Measurements from ENCODE around the gene UGT1A5. TPM values are rescaled to one million over a fixed set of nuclear protein-coding genes. Genes with fewer than 3 reads are reported as not detected.

Gene UGT1A5
- total RNA-seq, 1 donor from 2014 or later = not detected

- Histone ChIP-seq H3K27ac (no peak overlapping the region), H3K9me3 (no peaks in the 10 kb centered on the region), H3K27me3 (no peaks in the 10 kb centered on the region), H3K4me1 (no peaks in the 10 kb centered on the region), H3K36me3 (no peaks in the 10 kb centered on the region), H3K4me3 (no peak overlapping the region)
- intact Hi-C loops (cut with DNase I) = no loop called here
- no peak for DNase-seq
- peak; percentile 32 for ATAC-seq
- TF ChIP-seq, protein P1, sequence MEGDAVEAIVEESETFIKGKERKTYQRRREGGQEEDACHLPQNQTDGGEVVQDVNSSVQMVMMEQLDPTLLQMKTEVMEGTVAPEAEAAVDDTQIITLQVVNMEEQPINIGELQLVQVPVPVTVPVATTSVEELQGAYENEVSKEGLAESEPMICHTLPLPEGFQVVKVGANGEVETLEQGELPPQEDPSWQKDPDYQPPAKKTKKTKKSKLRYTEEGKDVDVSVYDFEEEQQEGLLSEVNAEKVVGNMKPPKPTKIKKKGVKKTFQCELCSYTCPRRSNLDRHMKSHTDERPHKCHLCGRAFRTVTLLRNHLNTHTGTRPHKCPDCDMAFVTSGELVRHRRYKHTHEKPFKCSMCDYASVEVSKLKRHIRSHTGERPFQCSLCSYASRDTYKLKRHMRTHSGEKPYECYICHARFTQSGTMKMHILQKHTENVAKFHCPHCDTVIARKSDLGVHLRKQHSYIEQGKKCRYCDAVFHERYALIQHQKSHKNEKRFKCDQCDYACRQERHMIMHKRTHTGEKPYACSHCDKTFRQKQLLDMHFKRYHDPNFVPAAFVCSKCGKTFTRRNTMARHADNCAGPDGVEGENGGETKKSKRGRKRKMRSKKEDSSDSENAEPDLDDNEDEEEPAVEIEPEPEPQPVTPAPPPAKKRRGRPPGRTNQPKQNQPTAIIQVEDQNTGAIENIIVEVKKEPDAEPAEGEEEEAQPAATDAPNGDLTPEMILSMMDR (IDR thresholded peaks at IDR 0.05) = no peak
Observed at GRCh38 chr2:233779722-233780121, 67.0 kb downstream of the UGT1A5 start.

- H3K36me3 ChIP-seq = no peaks in the 10 kb centered on the region
- TF ChIP-seq, protein P1 (IDR thresholded peaks at IDR 0.05) = no peak
- H3K4me3 ChIP-seq = no peak overlapping the region
- intact Hi-C loops (cut with DNase I) = no loop called here
- no peaks in the 10 kb centered on the region for H3K27me3 ChIP-seq
- no peaks in the 10 kb centered on the region for H3K4me1 ChIP-seq
- DNase-seq (no peak), ATAC-seq (no peak)
- no peaks in the 10 kb centered on the region for H3K9me3 ChIP-seq
- no peak overlapping the region for H3K27ac ChIP-seq
Observed at GRCh38 chr2:233780771-233781170, 68.1 kb downstream of the UGT1A5 start.

DNA sequence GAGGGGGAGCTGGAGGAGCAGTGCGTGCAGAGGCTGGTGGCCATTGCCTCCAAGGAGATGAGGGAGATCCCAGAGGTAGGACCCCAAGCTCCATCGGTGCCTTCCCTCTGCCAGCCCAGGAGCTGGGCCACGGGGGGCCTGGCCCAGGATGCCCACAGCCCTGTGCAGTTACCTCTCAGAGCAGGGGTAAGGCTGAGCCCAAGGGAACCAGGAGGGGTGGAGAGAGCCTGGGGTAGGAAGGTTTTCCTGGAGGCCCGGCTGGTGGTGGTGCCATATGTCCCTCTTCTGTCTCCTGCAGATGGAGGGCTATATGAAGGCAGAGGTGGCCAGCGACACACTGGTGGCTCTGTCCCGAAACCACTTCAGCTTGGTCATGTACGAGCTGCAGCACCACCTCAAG, 76.8 kb downstream of the UGT1A5 start:
- Histone ChIP-seq H3K27me3 (no peaks in the 10 kb centered on the region), H3K4me1 (no peaks in the 10 kb centered on the region), H3K27ac (no peak overlapping the region), H3K4me3 (no peak overlapping the region), H3K9me3 (no peaks in the 10 kb centered on the region), H3K36me3 (no peaks in the 10 kb centered on the region)
- DNase-seq (peak; percentile 48), ATAC-seq (no peak)
- intact Hi-C loops (cut with DNase I) = no loop called here
- TF ChIP-seq, protein P1 (IDR thresholded peaks at IDR 0.05) = no peak

DNA sequence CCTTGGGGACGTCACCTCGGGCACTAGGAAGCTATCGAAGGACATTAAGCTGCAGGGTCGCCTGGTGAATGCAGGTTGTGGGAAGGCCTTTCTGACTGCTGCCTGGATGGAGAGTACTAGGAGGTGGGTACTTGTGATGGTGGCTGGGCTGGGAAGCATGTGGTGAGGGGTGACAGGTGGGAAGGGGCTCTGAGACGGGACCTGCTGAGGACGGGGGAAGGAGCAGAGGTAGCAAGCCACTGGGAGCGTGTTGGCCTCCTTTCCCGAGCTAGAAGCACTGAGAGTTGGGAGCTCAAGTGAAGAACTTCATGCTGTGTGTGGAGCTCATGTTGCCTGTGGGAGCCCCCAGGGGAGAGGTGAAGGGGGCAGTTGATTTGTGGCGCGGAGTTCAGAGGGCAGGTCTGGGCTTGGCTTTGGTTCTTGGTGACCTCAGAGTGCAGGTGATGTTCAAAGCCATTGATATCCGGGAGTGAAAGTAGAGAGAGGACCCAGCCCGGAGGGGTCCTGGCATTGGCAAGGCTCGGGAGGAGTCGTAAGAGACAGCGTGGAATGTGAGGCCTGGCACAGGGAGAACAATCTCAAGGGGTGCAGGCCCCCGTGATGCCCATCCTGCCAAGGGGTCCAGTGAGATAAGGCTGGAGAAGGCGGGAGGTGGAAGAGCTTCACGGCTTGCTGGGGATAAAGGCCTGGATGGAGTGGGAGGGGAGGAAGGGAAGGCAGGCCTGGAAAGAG, 78.6 kb downstream of the UGT1A5 start:
- ATAC-seq = no peak
- intact Hi-C loops (cut with DNase I) = no loop called here
- Histone ChIP-seq H3K27ac (no peak overlapping the region), H3K36me3 (no peaks in the 10 kb centered on the region), H3K4me3 (no peak overlapping the region), H3K27me3 (no peaks in the 10 kb centered on the region), H3K9me3 (no peaks in the 10 kb centered on the region), H3K4me1 (no peaks in the 10 kb centered on the region)
- peak; percentile 51 for DNase-seq
- TF ChIP-seq, protein P1 (IDR thresholded peaks at IDR 0.05) = no peak

GRCh38 chr2:233791883-233792329, 79.2 kb downstream of the UGT1A5 start:
- DNase-seq (no peak), ATAC-seq (no peak)
- intact Hi-C loops (cut with DNase I) = no loop called here
- Histone ChIP-seq H3K9me3 (no peaks in the 10 kb centered on the region), H3K27ac (no peak overlapping the region), H3K4me1 (no peaks in the 10 kb centered on the region), H3K4me3 (no peak overlapping the region), H3K36me3 (no peaks in the 10 kb centered on the region), H3K27me3 (no peaks in the 10 kb centered on the region)
- TF ChIP-seq, protein P1 (IDR thresholded peaks at IDR 0.05) = no peak

All from upper lobe of right lung (tissue), 1 donor.